GM21447 (cell line): ENCODE data around the gene FRG2B.
"Not testable (repeated sequence)": the region's sequence is repeated elsewhere in the genome, so short reads cannot be mapped to it uniquely, and the experiment has no call there.

Experiments
- ATAC-seq: cut with Tn5 transposase; IDR thresholded peaks from one replicate; pipeline ENCODE4 v1.9.1; 2021; ENCODE audit not compliant: unreplicated experiment

FRG2B gene

GRCh38 chr10:133626695-133627094 is at the start of gene FRG2B:
TSS of gene FRG2B (minus strand) at chr10:133626795. CDS start at chr10:133626742, 53 bp downstream.
- ATAC-seq, result not testable (repeated sequence)

- ATAC-seq, result not testable (repeated sequence)
Observed at GRCh38 chr10:133667446-133667845, 40.9 kb upstream of the FRG2B start.

GRCh38 chr10:133663544-133664160 is 37.1 kb upstream of the FRG2B start:
- not testable (repeated sequence) for ATAC-seq

GRCh38 chr10:133661122-133661521 is 34.5 kb upstream of the FRG2B start:
- not testable (repeated sequence) for ATAC-seq

GRCh38 chr10:133660516-133660915 is 33.9 kb upstream of the FRG2B start:
- not testable (repeated sequence) for ATAC-seq

GRCh38 chr10:133657276-133657675 is 30.7 kb upstream of the FRG2B start:
- not testable (repeated sequence) for ATAC-seq

GRCh38 chr10:133648872-133649455 is 22.4 kb upstream of the FRG2B start:
- ATAC-seq, result not testable (repeated sequence)

GRCh38 chr10:133647075-133647748 is 20.6 kb upstream of the FRG2B start:
- peak; percentile 91 for ATAC-seq

- not testable (repeated sequence) for ATAC-seq
Observed at GRCh38 chr10:133637846-133638235, 11.2 kb upstream of the FRG2B start.

- not testable (repeated sequence) for ATAC-seq
Observed at GRCh38 chr10:133637202-133637845, 10.7 kb upstream of the FRG2B start.

GRCh38 chr10:133630723-133631249 is 4.2 kb upstream of the FRG2B start:
- ATAC-seq, result not testable (repeated sequence)

- not testable (repeated sequence) for ATAC-seq
Observed at GRCh38 chr10:133622544-133622943, 4.1 kb downstream of the FRG2B start.

- ATAC-seq, result no peak
Observed at GRCh38 chr10:133618851-133619250, 7.7 kb downstream of the FRG2B start.

- no peak for ATAC-seq
Observed at GRCh38 chr10:133617196-133617595, 9.4 kb downstream of the FRG2B start.

- no peak for ATAC-seq
Observed at GRCh38 chr10:133616371-133617130, 10.0 kb downstream of the FRG2B start.

- ATAC-seq, result no peak
Observed at GRCh38 chr10:133614830-133615580, 11.6 kb downstream of the FRG2B start.

GRCh38 chr10:133613699-133614098 is 12.9 kb downstream of the FRG2B start:
- no peak for ATAC-seq

GRCh38 chr10:133611079-133611478 is 15.5 kb downstream of the FRG2B start:
- ATAC-seq, result no peak

- ATAC-seq, result no peak
Observed at GRCh38 chr10:133608855-133609254, 17.7 kb downstream of the FRG2B start.

- not testable (repeated sequence) for ATAC-seq
Observed at GRCh38 chr10:133603434-133603833, 23.2 kb downstream of the FRG2B start.
